HT-29 (cell line): ENCODE results near the gene CDR2L. TPM values are rescaled to one million over a fixed set of nuclear protein-coding genes. Genes with fewer than 3 reads are reported as not detected.
"Not testable (repeated sequence)": the region's sequence is repeated elsewhere in the genome, so short reads cannot be mapped to it uniquely, and the experiment has no call there.

ENCODE experiments used
- DNase-seq: peaks from one replicate; pipeline ENCODE4 v3.0.0-alpha.2; 2015; ENCODE audit warnings: low spot score
- small RNA-seq: library from RNA; depleted of rRNA; stranded (forward); fragments of <200 nt; gene quantifications from one replicate; pipeline ENCODE3, GENCODE V24; 2014
- total RNA-seq: library from RNA; depleted of rRNA; stranded (reverse); fragments of >200 nt; shearing (Covaris generic); gene quantifications from 2 replicates; pipeline ENCODE4 v1.2.3, GENCODE V29; 2014; rRNA removed

The CDR2L gene
- total RNA-seq, 1 experiment from 2014 or later, result 10.2 TPM

DNA sequence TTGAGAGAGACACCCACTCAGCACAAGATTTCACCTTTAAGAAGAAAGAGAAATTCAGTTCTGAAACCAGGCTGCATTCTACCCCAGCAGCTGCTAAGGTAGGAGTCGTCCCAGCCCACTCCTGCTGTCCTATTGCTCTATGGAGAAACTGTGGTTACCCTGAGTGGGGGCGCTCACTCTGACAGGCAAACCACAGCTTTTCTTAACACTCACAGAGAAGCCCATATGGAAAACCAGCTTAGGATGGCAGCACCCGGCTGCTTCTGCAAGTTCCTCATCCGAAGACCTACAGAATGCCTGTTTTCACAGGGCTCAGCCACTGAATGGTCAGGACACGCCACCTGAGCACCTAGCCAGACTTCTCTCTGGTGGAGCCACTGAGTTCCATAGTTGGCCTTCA lies 51.8 kb downstream of the CDR2L start:
- no peak for DNase-seq

GRCh38 chr17:75041656-75042280 lies 54.3 kb downstream of the CDR2L start:
- no peak for DNase-seq

GRCh38 chr17:75043789-75044188 lies 56.4 kb downstream of the CDR2L start:
- not testable (repeated sequence) for DNase-seq

DNA sequence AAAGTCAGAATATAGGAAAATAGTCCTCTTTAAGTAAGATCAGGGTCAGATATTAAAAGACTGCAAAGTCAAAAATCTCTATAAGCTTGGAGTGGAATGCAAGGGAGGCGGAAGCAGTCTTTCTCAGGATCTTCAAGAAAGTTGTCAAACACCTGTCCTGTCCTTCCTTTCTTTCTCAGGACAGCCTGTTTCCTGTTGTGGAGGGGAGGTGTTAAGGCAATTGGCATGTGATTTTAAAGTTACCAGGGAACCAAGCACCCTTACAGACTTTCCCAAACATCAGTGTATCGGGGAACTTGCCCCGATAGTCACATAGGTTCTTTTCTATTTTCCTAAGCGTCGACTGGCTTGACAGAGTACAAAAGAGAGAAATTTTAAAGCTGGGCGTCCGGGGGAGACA lies 57.3 kb downstream of the CDR2L start:
- no peak for DNase-seq

- not testable (repeated sequence) for DNase-seq
These were observed 58.5 kb downstream of the CDR2L start for GRCh38 chr17:75045946-75046406.

GRCh38 chr17:75046407-75047289 lies 59.2 kb downstream of the CDR2L start, which contains the start of the genes ATP5PD and KCTD2:
Gene ATP5PD (minus strand): TSS chr17:75046969. CDS start chr17:75042650, 4,319 bp downstream.
Gene KCTD2 (plus strand): TSS chr17:75047225. CDS start chr17:75047251, 26 bp downstream.
- DNase-seq, result peak; percentile 93

- no peak for DNase-seq
These were observed 60.1 kb downstream of the CDR2L start for GRCh38 chr17:75047398-75048098.

DNA sequence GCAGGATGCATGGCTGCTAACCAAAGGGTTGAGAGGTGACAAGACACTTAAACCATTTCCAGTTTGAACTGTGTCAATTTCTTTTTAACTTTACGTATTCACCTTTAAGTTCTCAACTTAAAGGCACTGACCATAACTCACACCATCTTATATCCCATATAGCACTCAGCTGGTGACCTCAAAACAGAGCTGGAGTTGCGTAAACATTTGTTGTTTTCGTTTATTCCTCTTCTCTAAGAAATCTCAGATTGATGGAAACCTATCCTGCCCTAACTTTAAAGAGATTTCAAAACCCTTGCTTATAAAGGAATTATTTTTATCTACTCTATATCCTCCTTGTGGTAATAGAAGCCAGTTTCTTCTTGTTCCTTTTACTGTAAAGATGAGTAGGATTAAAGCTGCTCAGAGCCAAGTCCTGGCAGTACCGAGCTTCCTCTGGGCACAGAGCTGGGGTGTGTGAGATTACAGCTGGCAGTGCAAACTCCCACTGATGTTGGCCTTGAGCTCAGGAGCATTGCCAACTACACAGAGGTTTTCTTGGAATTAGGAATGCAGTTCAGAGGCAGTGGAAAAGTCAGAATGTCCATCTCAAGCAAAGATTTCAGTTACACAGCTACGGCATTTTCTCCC lies 60.9 kb downstream of the CDR2L start:
- DNase-seq, result no peak

DNA sequence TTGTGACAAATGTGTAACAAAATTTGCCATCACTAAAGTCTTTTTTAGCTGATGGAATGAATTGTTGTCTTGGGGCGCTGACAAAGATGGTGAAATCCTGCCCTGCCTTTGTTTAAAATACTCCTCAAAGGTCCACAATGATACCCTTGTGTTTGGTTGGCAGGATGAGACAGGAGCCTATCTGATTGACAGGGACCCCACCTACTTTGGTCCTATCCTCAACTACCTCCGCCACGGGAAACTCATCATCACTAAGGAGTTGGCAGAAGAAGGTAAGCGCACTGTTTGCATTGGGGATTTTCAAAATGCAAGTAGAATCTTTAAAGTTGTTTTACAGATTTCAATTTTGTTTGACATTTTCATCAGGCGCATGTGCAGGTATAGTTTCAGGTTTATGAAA lies 61.6 kb downstream of the CDR2L start:
- DNase-seq, result no peak

GRCh38 chr17:75049706-75050105 lies 62.3 kb downstream of the CDR2L start:
- DNase-seq, result no peak

DNA sequence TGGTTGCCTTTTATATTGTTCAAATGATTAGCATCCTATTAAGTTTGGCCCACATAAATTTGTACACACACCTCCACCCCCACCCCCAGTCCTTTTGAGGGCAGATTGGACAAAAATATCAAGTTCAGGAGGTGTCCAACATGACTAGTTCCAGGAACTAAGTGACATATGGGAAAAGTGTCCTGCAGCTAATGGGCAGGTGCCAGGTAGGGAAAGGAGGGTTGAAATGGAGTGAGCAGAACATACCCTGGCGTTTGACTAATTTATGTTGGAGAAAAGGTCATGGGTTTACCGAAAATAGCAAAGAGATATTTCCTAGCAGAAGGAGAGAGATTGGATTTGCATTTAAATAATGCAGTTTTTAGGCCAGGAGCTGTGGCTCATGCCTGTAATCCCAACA lies 64.5 kb downstream of the CDR2L start:
- DNase-seq, result no peak

Small RNA genes lying within 50 kb of the gene (small RNA-seq; reads per million reads assigned to genes)
- gene RN7SL573P (not detected), gene RNU6-362P (not detected)

Other genes starting within 250 kb of the CDR2L start
- gene NHERF1, start 239.0 kb upstream of the CDR2L start, total RNA-seq, result 298 and 304 TPM in 2 replicates
- 49.5 and 50.4 TPM in 2 replicates for gene NAT9, start 211.3 kb upstream of the CDR2L start, total RNA-seq
- 0.03 TPM in 1 of 2 replicates, not detected in the other for gene GRIN2C, start 127.7 kb upstream of the CDR2L start, total RNA-seq
- gene FDXR, start 114.6 kb upstream of the CDR2L start, total RNA-seq, result 32.2 and 38.4 TPM in 2 replicates
- gene FADS6, start 94.0 kb upstream of the CDR2L start, total RNA-seq, result not detected in 2 replicates
- not detected in 2 replicates for gene USH1G, start 64.4 kb upstream of the CDR2L start, total RNA-seq
- gene OTOP2, start 63.4 kb upstream of the CDR2L start, total RNA-seq, result not detected in 2 replicates
- gene OTOP3, start 51.7 kb upstream of the CDR2L start, total RNA-seq, result not detected in 2 replicates
- gene HID1, start 14.9 kb upstream of the CDR2L start, total RNA-seq, result 27.5 and 36.2 TPM in 2 replicates
- 61.7 and 66.4 TPM in 2 replicates for gene MRPL58, start 25.0 kb downstream of the CDR2L start, total RNA-seq
- gene ATP5PD, start 59.3 kb downstream of the CDR2L start, total RNA-seq, result 127 and 169 TPM in 2 replicates
- 8.9 and 9.2 TPM in 2 replicates for gene KCTD2, start 59.6 kb downstream of the CDR2L start, total RNA-seq
- 231 and 264 TPM in 2 replicates for gene SLC16A5, start 100.3 kb downstream of the CDR2L start, total RNA-seq
- 18.3 and 18.8 TPM in 2 replicates for gene ARMC7, start 122.3 kb downstream of the CDR2L start, total RNA-seq
- gene NT5C, start 144.1 kb downstream of the CDR2L start, total RNA-seq, result 206 and 233 TPM in 2 replicates
- gene JPT1, start 166.9 kb downstream of the CDR2L start, total RNA-seq, result 232 and 245 TPM in 2 replicates
- gene SUMO2, start 195.3 kb downstream of the CDR2L start, total RNA-seq, result 151 and 169 TPM in 2 replicates
- gene NUP85, start 218.0 kb downstream of the CDR2L start, total RNA-seq, result 60.3 and 61.7 TPM in 2 replicates